Measurements from ENCODE around the gene MAP7. TPM values are rescaled to one million over a fixed set of nuclear protein-coding genes. Genes with fewer than 3 reads are reported as not detected.

MAP7 gene
- total RNA-seq, 2 experiments from 2014 or later, result not detected

DNA sequence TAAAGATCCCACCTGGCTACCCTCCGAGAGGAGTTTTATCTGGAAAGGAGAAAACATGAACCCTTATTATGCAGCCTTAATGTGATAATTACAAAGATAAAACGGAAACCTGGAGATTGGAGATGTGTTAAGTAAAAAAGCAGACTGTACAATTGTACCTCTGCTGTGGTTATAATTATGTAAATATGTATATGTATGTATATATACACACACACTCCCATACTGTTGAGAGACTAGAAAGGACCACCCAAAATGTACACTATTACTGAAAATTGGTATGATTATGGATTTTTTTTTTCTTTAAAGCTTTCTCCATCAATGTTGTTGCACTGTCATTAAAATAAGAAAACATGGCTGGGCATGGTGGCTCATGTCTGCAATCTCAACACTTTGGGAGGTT is 188.4 kb downstream of the MAP7 start:
- no peak for DNase-seq (ENCODE audit: low spot score)
- Histone ChIP-seq H3K36me3 (ENCODE audit: insufficient read depth, low read length) (no peaks in the 10 kb centered on the region), H3K4me2 (ENCODE audit: low read length) (no peak overlapping the region), H2AFZ (ENCODE audit: low read length) (no peak overlapping the region), H3K27ac (ENCODE audit: low read depth, low read length, poor library complexity, severe bottlenecking) (no peak overlapping the region), H3K9me3 (ENCODE audit: low read length) (no peaks in the 10 kb centered on the region), H3K9me2 (ENCODE audit: insufficient read depth, low read length) (no peaks in the 10 kb centered on the region), H3K4me3 (ENCODE audit: low read depth, low read length, poor library complexity, severe bottlenecking) (no peak overlapping the region), H4K20me1 (ENCODE audit: insufficient read depth, low read length) (no peaks in the 10 kb centered on the region), H3K4me1 (ENCODE audit: insufficient read depth, low read length, poor library complexity, severe bottlenecking) (peaks cover 10% of the 10 kb centered on the region), H3K79me2 (ENCODE audit: insufficient read depth, low read depth, low read length) (no peaks in the 10 kb centered on the region)
- ChIA-PET CTCF (ENCODE audit: unreplicated experiment) (no interaction called here), POLR2A (interaction anchor here (1.0 kb wide), 1 partner anchor 11 kb away, joined by 3 read pairs; no protein-coding TSS in a partner anchor)
- intact Hi-C loops (cut with micrococcal nuclease; ENCODE audit: unreplicated experiment), result no loop called here
- no TSS peak for BruUV-seq (replicated peaks)
- no peak for TF ChIP-seq EZH2phosphoT487 (IDR thresholded peaks at IDR 0.05; ENCODE audit: borderline replicate concordance, low read depth, low read length)

DNA sequence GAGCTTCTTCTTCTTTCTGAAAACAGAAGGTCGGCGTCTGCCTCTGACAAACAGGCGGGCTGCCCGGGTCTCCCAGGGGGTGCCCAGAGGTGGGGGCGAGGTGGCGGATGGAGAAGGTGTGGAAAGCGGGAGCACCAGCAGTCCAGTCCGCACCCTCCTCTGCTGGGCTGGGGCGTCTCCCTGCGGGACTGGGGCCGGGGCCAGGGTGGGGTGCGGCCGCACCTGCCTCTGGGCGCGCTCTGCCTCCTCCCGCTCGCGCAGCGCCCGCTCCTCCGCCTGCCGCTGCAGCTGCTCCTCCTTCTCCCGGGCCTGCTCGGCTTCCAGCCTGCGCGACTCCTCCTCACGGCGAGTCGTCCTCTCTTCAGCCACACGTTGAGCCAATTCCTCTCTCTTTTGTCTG is 189.4 kb downstream of the MAP7 start:
- DNase-seq (ENCODE audit: low spot score), result no peak
- Histone ChIP-seq H3K9me3 (ENCODE audit: low read length) (no peaks in the 10 kb centered on the region), H3K79me2 (ENCODE audit: insufficient read depth, low read depth, low read length) (no peaks in the 10 kb centered on the region), H3K36me3 (ENCODE audit: insufficient read depth, low read length) (no peaks in the 10 kb centered on the region), H3K4me1 (ENCODE audit: insufficient read depth, low read length, poor library complexity, severe bottlenecking) (peaks cover 5% of the 10 kb centered on the region), H3K4me2 (ENCODE audit: low read length) (no peak overlapping the region), H3K27ac (ENCODE audit: low read depth, low read length, poor library complexity, severe bottlenecking) (no peak overlapping the region), H3K4me3 (ENCODE audit: low read depth, low read length, poor library complexity, severe bottlenecking) (no peak overlapping the region), H3K9me2 (ENCODE audit: insufficient read depth, low read length) (no peaks in the 10 kb centered on the region), H2AFZ (ENCODE audit: low read length) (no peak overlapping the region), H4K20me1 (ENCODE audit: insufficient read depth, low read length) (no peaks in the 10 kb centered on the region)
- no TSS peak for BruUV-seq (replicated peaks)
- TF ChIP-seq CTCF (conservative IDR thresholded peaks at IDR 0.05; ENCODE audit: low read length) (no peak), EZH2phosphoT487 (IDR thresholded peaks at IDR 0.05; ENCODE audit: borderline replicate concordance, low read depth, low read length) (no peak)
- intact Hi-C loops (cut with micrococcal nuclease; ENCODE audit: unreplicated experiment), result no loop called here
- POLR2A ChIA-PET, result no interaction called here
- CTCF ChIA-PET (ENCODE audit: unreplicated experiment), result no interaction called here

GRCh38 chr6:136359851-136360250 is 190.4 kb downstream of the MAP7 start:
- TF ChIP-seq CTCF (conservative IDR thresholded peaks at IDR 0.05; ENCODE audit: low read length), result no peak
- TF ChIP-seq EZH2phosphoT487 (IDR thresholded peaks at IDR 0.05; ENCODE audit: borderline replicate concordance, low read depth, low read length), result no peak

More at GRCh38 chr6:136359851-136360250, 190.4 kb downstream of the MAP7 start:
- Histone ChIP-seq H3K4me1 (ENCODE audit: insufficient read depth, low read length, poor library complexity, severe bottlenecking) (no peaks in the 10 kb centered on the region), H3K4me3 (ENCODE audit: low read depth, low read length, poor library complexity, severe bottlenecking) (no peak overlapping the region), H3K79me2 (ENCODE audit: insufficient read depth, low read depth, low read length) (no peaks in the 10 kb centered on the region), H3K9me3 (ENCODE audit: low read length) (no peaks in the 10 kb centered on the region), H3K36me3 (ENCODE audit: insufficient read depth, low read length) (no peaks in the 10 kb centered on the region), H3K4me2 (ENCODE audit: low read length) (no peak overlapping the region), H2AFZ (ENCODE audit: low read length) (no peak overlapping the region), H3K27ac (ENCODE audit: low read depth, low read length, poor library complexity, severe bottlenecking) (no peak overlapping the region), H3K9me2 (ENCODE audit: insufficient read depth, low read length) (no peaks in the 10 kb centered on the region), H4K20me1 (ENCODE audit: insufficient read depth, low read length) (no peaks in the 10 kb centered on the region)
- DNase-seq (ENCODE audit: low spot score), result no peak
- ChIA-PET POLR2A (interaction anchor here (0.6 kb wide), 1 partner anchor 314 kb away, joined by 3 read pairs; no protein-coding TSS in a partner anchor), CTCF (ENCODE audit: unreplicated experiment) (no interaction called here)
- no TSS peak for BruUV-seq (replicated peaks)
- intact Hi-C loops (cut with micrococcal nuclease; ENCODE audit: unreplicated experiment), result no loop called here
